Amniotic epithelial cell (primary cell): ENCODE measurements around the gene ALLC.
"Not testable (repeated sequence)": the region's sequence is repeated elsewhere in the genome, so short reads cannot be mapped to it uniquely, and the experiment has no call there.

ENCODE experiments used
- DNase-seq: peaks from one replicate; pipeline ENCODE4 v3.0.0-alpha.2; 2010; ENCODE audit warnings: low read depth

ALLC gene

DNA sequence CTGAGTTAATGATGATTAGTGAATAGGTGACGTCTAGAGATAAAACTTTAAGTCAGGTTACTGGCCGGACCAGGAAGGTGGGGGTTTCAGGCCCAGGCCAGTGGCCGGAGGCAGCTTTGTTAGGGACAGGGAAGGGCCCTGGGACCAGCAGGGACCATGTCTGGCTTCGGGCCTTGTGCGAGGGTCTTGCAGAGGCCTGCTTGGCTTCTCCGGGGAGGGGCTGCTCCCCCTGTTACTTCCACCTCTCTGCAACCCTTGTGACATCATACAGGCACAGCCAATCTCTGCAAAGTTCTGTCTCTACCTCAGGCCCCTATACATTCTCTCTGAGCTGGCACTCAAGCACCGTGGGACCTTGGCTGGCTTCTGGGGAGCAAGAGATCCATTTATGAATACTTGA lies at the start of gene ALLC:
Gene ALLC, plus strand, starts transcription at position 320 of the 400 bp plus-strand sequence. CDS start 12,958 bp downstream, outside the sequence.
- no peak for DNase-seq

DNA sequence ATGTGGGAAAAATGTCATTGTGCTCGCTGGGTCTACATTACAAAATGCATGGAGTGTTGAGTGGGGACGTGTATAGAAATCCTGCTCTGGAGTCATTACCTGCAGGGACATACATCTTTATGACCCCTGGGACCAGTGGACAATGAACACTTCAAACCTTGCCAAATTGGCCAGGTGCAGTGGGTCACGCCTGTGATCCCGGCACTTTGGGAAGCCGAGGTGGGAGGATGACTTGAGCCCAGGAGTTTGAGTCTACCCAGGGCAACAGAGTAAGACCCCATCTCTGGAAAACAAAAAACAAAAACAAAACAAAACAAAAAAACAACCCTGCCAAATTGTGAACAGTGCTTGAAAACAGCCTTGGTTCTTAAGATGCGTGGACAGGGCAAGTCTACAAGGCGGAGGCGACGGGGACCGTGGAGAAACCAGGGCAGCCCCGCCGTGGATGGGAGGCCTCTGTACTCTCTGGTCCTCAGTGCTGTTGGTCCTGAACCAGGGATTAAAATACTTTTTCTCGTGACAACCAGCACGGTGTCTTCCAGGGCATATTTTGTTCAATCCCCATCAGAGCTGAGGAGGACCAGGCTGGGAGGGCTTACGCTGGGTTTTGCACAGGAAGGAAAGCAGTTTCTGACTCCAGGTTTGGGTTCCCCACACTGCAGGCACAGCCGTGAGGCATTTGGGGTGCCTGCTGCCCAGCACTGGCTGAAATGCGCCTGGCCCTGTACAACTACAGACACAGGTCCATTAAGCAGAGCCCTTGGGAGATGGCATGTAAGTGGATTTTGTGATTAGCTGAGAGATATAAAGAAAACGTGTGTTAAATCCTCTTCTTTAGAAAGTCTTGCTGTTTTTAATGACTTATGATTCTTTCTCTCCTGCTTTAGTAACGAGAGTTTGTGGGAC lies 49.4 kb upstream of the ALLC start:
- DNase-seq, result no peak

DNA sequence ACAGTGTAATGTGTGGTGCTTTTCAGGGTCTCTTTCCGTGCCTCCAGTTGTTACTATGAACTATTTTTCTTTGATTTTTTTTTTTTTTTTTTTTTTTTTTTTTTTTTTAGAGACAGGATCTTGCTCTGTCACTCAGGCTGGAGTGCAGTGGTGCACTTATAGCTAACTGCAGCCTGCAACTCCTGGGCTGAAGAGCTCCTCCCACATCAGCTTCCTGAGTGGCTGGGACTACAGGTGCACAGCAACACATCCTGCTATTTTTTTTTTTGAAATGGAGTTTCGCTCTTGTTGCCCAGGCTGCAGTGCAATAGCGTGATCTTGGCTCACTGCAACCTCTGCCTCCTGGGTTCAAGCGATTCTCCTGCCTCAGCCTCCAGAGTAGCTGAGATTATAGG lies 48.7 kb upstream of the ALLC start:
- not testable (repeated sequence) for DNase-seq

DNA sequence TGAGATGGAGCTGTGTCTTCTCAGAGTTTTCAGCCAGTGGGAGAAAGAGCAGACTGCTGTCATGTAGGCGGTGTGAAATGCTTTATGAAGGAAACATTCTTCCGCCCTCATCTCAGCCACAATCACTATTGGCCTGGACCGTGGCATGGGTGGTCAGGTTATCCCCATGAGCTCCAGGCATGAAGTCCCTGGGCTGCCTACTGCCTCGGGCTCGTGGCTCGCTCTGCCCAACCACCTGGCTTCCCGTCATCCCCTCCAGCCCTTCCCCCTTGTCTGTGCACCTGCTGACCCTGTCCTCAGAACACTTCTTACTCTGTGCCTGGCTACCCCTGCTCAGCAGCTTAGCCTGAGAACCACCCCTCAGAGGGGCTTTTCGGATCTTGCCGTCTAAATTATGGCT lies 47.6 kb upstream of the ALLC start:
- DNase-seq, result no peak

DNA sequence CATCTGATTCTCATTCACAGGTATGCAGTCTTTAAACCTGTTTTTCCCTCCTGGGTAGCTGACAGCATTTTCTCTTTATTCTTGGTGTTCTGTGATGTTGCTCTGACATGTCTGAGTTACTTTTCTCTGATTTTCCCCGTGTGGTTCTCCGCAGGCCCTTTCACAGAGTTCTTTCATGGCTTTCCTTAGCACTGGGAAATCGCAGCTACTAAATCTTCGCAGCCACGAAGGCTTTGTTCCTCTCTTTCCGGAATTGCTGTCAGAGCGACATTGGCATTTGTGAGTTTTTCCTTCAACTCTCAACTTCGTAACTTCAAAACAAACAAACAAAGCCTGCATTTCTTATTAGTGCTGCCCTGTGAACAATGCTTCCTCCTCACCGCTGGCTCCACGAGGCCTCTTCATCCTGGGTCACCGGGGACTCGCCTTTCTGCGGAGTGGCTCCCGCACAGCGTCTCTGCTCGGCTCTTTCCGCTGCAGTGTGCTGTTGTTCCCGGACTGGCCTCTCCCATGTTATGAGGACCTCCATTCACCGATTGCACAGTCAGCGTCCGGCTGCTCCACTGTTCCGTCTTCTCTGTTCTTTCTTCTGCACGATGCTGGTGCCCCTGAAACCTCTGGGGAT lies 47.0 kb upstream of the ALLC start:
- no peak for DNase-seq

DNA sequence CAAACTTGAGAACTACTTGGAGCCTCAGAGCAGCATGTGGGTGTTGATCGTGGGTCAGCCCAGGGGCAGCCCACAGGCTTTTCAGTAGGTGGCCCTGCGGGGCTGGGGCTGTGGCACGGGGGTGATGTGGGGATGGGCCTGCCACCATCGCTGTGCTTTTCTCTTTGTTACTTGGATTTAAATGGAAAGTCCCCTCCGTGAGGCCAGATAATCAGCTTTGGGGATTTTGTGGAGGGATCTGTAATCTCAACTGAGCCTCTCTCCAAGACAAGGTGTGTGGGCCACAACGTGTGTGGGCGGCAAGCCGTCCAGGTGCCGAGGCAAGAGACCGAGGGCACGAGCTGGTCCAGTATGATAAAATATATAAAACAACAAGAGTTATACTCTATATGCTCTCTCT lies 46.4 kb upstream of the ALLC start:
- no peak for DNase-seq

DNA sequence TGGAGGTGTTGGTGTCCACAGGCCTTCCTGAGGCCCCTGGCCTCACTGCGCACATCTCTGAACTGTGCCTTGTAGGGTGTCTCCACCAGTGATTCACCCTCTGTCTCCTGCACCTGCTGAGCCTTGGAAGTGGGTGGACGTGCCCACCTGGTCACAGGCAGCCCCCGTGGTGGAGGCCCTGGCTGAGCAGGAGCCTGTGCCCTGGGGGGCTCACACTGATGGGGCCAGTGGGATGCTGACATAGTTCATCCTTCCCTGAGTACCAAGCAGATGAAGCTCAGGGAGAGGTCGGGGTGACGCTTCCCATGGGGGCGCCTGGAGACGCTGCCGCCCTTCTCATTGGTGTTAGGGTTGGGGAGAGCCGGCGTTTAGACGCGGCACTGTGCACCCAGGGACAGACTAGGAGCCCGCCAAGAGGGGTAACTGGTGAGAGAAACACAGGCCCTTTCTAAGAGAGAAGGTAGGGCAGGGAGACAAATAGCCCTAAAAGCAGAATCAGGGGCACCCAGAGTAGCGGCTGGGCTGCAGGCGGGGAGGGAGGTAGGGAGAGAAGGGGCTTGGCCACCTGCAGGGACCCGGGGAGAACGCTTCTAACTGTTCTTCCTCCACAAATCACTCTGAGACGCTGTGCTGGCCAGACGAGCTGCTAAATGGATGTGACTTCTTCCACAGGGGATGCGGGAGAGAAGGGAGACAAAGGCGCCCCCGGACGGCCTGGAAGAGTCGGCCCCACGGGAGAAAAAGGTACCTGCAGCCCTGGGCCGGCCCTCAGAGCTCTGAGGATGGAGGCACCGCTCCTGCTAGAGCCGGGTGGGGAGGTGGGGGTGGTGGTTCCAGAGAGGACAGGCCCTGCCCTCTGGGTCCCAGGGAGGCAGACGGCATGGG lies 45.1 kb upstream of the ALLC start:
- no peak for DNase-seq

DNA sequence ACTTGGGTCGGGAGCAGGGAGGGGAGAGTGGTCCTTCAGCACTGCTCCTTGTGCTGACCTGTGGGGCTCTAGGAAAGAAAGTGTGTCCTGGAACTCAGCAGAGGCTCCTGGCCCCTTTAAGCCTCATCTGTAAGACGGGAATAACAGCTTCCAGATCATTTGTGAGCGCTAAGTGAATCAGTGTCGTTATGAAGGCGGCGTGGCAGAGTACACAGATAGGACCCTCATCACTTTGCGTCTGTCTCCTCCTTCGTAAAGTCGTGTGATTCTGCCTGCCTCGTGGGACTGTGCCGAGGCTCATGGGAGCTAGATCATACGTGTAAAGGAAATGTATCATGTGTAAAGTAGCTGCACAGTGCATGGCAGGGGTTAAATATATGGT lies 44.5 kb upstream of the ALLC start:
- no peak for DNase-seq

DNA sequence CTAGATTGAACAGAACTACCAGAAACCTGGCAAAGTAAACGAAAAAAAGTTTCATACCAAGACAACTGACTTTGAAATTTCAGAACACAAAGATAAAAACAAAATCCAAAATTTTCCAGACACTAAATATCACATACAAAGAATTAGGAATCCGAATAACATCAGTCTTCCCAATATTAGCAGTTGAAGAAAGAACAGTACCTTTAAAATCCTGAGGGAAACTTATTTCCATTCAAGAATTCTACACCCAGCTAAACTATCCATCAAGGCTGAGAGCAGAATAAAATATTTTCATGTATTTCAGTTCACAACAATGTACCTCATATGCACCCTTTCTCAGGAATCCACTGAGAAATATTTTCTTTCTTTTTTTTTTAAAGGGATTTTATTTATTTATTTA lies 43.3 kb upstream of the ALLC start:
- not testable (repeated sequence) for DNase-seq

DNA sequence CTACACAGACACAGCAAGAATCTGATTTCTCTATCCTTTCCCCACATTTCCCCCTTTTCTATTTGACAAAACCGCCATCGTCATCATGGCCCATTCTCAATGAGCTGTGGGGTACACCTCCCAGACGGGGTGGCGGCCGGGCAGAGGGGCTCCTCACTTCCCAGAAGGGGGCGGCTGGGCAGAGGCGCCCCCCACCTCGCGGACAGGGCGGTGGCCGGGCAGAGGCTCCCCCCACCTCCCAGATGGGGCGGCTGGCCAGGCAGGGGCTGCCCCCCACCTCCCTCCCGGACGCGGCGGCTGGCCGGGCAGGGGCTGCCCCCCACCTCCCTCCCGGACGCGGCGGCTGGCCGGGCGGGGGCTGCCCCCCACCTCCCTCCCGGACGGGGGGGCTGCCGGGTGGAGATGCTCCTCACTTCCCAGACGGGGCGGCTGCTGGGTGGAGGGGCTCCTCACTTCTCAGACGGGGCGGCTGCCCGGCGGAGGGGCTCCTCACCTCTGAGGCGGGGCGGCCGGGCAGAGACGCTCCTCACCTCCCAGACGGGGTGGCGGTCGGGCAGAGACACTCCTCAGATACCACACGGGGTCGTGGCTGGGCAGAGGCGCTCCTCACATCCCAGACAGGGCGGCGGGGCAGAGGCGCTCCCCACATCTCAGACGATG lies 42.3 kb upstream of the ALLC start:
- DNase-seq, result not testable (repeated sequence)

DNA sequence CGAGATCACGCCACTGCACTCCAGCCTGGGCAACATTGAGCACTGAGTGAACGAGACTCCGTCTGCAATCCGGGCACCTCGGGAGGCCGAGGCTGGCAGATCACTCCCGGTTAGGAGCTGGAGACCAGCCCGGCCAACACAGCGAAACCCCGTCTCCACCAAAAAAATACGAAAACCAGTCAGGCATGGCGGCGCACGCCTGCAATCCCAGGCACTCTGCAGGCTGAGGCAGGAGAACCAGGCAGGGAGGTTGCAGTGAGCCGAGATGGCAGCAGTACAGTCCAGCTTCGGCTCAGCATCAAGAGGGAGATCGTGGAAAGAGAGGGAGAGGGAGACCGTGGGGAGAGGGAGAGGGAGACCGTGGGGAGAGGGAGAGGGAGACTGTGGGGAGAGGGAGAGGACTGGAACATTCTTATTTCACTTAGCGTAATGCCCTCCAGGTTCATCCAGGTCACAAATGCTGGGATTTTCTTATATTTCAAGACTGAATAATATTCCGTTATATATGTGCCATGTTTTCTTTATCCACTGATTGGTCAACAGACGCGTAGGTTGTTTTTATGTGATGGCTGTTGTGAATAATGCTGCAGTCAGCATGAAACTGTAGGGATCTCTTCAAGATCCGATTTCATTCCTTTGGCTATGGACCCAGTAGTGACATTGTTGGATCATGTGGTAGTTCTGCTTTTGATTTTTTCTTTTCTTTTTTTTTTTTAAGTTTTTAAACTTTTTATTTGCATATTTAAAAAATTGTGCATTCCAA lies 41.4 kb upstream of the ALLC start:
- not testable (repeated sequence) for DNase-seq

DNA sequence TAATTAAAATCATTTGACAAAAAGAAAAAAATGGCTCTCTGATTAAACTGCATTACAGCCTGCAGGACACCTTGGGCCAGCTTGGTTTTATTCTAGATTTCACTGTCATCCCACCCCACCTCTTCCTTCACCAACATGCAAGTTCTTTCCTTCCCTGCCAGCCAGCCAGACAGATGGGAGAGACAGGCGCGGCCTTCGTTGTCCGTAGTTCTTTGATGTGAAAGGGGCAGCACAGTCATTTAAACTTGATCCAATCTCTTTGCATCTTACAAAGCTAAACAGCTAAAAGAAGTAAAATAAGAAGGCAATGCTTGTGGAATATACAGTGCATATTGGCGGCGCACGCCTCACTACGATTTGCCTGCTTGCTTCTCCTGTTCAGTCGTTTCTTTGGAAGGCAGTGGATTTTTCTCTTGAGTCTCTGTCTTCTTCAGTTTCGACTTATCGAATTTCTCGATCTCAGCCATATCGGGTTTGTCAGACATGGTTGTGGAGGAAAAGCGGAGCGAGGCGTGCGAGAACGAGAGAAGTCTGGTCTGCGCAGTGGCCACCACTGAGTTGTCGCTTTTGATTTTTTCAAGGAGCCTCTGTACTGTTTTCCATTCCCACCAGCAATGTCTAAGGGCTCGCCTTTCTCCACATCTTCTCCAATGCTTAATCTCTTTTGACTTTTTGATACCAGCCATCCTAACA lies 40.7 kb upstream of the ALLC start:
- DNase-seq, result no peak

DNA sequence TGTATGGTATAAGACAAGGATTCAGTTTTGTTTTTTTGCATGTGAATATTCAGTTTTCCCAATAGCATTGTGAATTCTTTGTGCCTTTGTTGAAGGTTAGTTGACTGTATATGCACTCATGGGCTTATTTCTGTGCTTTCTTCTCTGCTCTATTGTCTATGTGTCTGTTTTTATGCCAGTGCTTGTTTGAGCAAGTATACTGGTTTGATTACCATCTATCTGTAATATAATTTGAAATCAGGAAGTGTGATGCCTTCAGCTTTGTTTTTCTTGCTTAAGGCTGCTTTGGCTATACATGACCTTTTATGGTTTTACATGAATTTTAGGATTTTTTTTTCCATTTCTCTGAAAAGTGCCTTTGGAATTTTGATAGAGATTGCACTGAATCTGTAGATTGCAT lies 39.6 kb upstream of the ALLC start:
- no peak for DNase-seq

DNA sequence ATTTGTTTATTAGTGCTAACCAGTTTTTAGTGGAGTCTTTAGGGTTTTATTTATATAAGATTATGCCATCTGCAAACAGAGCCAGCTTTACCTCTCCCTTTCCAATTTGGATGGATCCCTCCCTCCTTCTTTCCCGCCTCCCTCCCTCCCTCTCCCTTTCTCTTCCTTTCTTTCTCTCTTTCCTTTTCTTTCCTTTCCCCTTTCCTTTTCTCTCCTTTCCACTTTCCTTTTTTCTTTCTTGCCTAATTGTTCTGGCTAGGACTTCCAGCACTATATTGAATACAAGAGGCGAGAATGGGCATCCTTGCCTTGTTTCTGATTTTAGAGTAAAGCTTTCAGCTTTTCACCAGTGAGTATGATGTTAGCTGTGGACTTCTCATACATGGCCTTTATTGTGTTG lies 39.0 kb upstream of the ALLC start:
- no peak for DNase-seq

DNA sequence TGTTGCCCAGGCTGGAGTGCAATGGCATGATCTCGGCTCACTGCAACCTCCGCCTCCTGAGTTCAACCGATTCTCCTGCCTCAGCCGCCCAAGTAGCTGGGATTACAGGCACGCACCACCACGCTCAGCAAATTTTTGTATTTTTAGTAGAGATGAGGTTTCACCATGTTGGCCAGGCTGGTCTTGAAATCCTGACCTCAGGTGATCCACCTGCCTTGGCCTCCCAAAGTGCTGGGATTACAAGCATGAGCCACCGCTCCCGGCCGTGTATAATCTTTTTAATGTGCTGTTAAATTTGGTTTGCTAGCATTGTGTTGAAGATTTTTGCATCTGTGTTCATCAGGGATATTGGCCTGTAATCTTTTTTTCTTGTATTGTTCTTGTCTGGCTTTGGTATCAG lies 38.3 kb upstream of the ALLC start:
- DNase-seq, result not testable (repeated sequence)

DNA sequence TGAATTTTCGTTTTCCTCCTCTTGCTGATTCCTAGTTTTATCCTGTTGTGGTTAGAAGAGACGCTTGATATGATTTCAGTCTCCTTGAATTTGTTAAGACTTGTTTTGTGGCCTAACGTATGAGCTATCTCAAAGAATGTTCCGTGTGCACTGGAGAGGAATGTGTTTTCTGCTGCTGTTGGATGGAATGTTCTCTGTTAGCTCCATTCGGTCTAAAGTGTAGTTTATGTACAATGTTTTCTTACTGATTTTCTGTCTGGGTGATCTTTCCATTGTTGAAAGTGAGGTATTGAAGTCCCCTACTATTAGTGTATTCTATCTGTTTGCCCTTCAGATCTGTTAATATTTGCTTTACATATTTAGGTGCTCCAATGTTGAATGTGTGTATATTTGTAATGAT lies 37.2 kb upstream of the ALLC start:
- DNase-seq, result peak; percentile 90

DNA sequence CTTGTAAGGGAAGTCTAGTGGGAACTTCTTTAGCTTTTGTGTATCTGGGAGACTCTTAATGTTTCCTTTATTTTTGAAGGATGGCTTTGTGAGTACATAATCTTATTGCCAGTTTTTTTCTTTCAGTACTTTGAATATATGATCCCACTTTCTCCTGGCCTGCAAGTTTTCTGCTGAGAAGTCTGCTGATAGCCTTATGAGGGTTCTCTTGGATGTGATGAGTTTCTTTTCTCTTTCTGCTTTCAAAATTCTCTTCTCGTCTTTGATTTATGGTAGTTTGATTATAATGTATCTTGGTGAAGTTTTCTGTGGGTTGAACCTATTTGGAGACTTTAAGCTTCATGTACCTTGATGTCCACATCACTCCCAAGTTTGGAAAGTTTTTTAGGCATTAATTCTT lies 35.0 kb upstream of the ALLC start:
- DNase-seq, result no peak

DNA sequence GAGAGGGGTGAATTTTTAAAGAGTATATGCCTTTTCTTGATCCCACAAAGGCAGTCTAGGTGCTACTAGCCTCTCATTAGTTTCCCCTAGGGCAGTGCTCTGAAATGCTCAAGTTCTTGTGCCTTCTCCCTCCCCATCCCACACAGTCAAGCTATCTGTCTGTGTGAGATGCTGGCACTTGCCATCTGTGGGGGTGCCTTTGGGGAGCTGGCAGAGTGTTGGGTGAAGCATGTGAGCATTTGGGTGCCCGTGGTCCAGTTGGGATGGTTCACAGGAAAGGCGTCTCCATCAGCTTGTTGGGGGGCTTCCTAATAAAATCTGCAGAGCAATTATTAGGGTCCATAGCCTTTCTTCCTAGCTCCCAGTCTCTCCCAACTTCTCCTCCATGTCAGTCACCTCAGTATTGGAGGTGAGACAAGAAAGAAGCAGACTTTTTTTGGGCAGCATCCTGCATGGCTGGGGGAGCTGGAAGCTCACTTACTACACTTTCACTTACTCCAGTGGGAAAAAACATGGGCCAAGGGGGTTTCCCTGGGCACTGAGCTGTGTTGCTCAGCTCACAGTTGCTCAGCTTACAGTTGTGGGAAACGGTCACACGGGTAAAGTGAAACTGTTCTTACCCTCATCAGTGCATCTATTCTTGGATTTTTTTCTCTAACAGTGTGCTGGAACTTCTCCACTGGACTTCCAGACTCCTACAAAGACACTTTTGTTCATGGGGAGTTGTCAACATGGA lies 33.8 kb upstream of the ALLC start:
- no peak for DNase-seq

DNA sequence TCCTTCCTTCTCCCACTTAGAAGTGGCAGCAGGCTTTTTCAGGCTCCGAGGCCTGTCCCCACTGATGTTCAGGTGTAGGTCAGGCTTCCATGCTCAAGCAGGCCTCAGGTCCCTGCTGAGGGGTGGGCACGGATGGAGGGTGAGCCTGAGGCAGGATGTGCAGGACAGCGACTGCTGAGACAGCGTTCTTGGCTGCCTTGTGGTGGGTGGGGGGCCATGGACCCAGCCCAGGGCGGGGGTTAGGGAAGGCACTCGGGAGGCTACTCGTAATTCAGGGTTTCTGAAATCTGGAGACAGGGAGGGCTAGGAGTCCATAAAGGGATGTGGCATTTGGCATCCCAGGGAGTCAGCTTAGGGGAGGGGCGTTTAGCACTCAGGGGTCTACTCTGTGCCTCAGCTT lies 32.8 kb upstream of the ALLC start:
- no peak for DNase-seq
